GM21619 (cell line): ENCODE results near the gene PRICKLE2.

Experiments used
- ATAC-seq: cut with Tn5 transposase; IDR thresholded peaks from one replicate; pipeline ENCODE4 v1.9.1; 2021; ENCODE audit not compliant: unreplicated experiment

The PRICKLE2 gene

GRCh38 chr3:64138656-64139375, 86.5 kb downstream of the PRICKLE2 start:
- ATAC-seq = no peak

- no peak for ATAC-seq
Measured at GRCh38 chr3:64138046-64138445, 87.2 kb downstream of the PRICKLE2 start.

DNA sequence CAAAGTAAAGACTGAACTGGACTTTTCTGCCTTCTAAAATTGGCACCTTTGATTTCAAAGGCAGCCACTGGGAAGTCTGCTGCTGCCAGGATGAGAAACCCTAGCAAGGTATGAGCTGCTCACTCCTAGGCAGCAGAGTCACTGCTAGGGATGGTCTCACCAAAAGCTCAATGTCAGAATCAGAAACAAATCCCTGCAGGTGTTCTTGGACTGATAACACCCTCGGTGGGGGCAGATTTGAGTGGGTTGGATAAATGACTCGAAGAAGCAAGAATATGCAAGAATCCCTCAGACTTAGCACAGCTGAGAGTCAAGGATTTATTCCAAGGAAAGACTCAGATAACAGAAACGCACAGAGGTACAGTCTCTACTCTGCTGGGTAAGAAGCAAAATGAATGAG, 90.4 kb downstream of the PRICKLE2 start:
- no peak for ATAC-seq

- no peak for ATAC-seq
Measured at GRCh38 chr3:64133987-64134386, 91.3 kb downstream of the PRICKLE2 start.

- no peak for ATAC-seq
Measured at GRCh38 chr3:64133272-64133671, 92.0 kb downstream of the PRICKLE2 start.

GRCh38 chr3:64131725-64132469, 93.4 kb downstream of the PRICKLE2 start:
- ATAC-seq = no peak

GRCh38 chr3:64130436-64130835, 94.8 kb downstream of the PRICKLE2 start:
- ATAC-seq = no peak

DNA sequence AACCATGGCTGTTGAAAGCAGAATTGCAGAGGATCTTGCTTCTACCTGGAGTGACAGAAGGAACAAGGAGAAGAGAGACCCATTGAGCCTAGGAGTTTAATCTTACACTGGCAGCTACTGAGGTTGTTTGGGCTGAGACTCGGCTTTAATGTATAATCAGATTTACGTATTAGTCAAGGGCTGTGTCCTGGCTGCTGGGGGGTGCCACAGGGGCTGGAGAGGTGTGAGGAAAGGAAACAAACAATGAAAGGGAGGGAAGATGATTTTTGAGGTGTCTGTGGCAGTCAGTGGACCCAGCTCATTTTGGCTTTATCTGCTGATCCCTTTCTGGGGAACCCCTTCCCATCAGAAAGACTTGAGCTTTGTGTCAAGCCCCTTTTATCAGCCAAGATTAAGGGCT, 95.7 kb downstream of the PRICKLE2 start:
- no peak for ATAC-seq

GRCh38 chr3:64129106-64129505, 96.2 kb downstream of the PRICKLE2 start:
- ATAC-seq = no peak

GRCh38 chr3:64125561-64125960, 99.7 kb downstream of the PRICKLE2 start:
- no peak for ATAC-seq

GRCh38 chr3:64123931-64124330, 101.3 kb downstream of the PRICKLE2 start:
- ATAC-seq = no peak

DNA sequence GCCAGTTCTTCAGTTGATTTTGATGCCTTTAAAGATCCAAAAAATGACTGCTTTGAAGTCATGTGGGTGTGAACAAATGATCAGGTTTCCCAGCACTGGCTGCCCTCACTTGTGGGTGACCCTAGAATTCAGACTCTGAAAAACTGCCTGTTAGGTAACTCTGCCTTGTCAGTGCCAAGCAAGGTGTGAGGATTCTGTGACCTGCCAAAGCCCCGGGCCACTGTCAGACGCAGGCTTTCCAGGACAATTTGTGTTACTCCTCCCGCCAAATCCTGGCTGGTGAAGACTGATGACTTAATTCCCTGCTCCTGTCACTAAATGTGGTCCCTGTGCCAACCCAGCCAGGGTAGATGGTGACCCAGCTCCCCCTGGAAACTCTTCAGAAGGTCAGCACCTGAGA, 102.8 kb downstream of the PRICKLE2 start:
- no peak for ATAC-seq

- ATAC-seq = no peak
Measured at GRCh38 chr3:64121750-64122311, 103.4 kb downstream of the PRICKLE2 start.

- ATAC-seq = no peak
Measured at GRCh38 chr3:64120876-64121275, 104.4 kb downstream of the PRICKLE2 start.

DNA sequence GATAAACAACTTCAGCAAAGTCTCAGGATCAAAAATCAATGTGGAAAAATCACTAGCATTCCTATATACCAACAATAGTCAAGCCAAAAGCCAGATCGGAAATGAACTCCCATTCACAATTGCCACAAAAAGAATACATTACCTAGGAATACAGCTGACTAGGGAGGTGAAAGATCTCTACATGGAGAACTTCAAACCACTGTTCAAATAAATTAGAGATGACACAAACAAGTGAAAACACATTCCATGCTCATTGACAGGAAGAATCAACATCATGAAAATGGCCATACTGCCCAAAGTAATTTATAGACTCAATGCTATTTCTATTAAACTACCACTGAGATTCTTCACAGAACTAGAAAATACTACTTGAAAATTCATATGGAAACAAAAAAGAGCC, 107.8 kb downstream of the PRICKLE2 start:
- no peak for ATAC-seq

- ATAC-seq = no peak
Measured at GRCh38 chr3:64114651-64115050, 110.6 kb downstream of the PRICKLE2 start.

- ATAC-seq = no peak
Measured at GRCh38 chr3:64111872-64112271, 113.4 kb downstream of the PRICKLE2 start.

GRCh38 chr3:64111083-64111482, 114.2 kb downstream of the PRICKLE2 start:
- no peak for ATAC-seq

DNA sequence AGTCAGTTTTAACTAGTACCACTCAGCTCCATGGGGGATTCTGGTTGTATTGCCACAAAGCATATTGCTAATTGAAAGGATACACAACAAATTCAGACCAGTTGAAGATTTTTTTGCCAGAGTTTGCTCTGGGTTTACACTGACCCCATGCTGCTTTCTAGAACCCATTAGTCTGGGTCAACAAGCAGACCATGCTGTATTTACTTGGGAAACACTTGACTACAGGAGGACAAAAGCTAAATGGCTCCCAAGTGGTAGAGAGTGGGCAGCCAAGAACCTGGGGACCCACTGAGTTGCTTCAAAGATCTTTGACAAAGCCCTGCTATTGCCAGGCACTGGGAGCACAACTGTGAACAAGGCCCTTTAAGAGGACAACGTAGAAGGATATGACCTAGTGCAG, 115.2 kb downstream of the PRICKLE2 start:
- no peak for ATAC-seq

GRCh38 chr3:64109438-64109837, 115.8 kb downstream of the PRICKLE2 start:
- no peak for ATAC-seq

GRCh38 chr3:64108784-64109317, 116.4 kb downstream of the PRICKLE2 start:
- ATAC-seq = no peak

DNA sequence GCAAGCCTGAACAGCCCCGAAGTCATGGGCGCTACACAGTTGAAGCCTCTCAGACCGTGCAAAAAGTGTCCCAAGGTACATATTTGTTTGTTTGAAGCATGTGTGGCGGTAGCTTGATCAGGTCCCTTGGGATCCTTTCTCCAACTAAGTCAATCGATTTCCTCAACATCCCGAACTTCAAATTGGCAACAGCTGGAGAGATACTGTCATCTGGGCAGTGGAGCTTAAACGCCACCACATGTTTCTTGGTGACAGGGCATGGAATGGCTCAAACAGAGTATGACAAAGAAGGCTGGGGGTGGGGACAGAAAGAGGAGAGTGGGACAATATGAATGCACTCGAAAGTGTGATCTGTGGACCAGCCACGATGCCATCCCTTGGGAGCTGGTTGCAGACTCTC, 117.0 kb downstream of the PRICKLE2 start:
- no peak for ATAC-seq
